RWPE2 (cell line): ENCODE data around the gene SIKE1.

ENCODE experiments used
- ATAC-seq: fragments of 200-7000 bp; cut with Tn5 transposase; 3 replicates; pipeline ENCODE4 v1.9.1; 2021; ENCODE audit warnings: low read depth
- DNase-seq: peaks from one replicate; pipeline ENCODE4 v3.0.0-alpha.2; 2020; ENCODE audit warnings: low spot score
- H3K27ac ChIP-seq: fragments of 450-650 bp; 2 replicates; pipeline ENCODE4 v1.5.1; 2017; ENCODE audit warnings: mild to moderate bottlenecking; ENCODE audit not compliant: poor library complexity, severe bottlenecking
- H3K27me3 ChIP-seq: fragments of 250-450 bp; sonication (Bioruptor Pico); 2 replicates; pipeline ENCODE4 v1.5.1; 2021; ENCODE audit warnings: mild to moderate bottlenecking, moderate library complexity; ENCODE audit not compliant: insufficient read depth, poor library complexity, severe bottlenecking
- H3K36me3 ChIP-seq: fragments of 250-450 bp; sonication (Bioruptor Pico); 2 replicates; pipeline ENCODE4 v1.5.1; 2020; ENCODE audit warnings: low read depth, mild to moderate bottlenecking, moderate library complexity
- H3K4me1 ChIP-seq: fragments of 250-450 bp; sonication (Bioruptor Pico); 2 replicates; pipeline ENCODE4 v1.5.1; 2021; ENCODE audit warnings: mild to moderate bottlenecking, moderate library complexity; ENCODE audit not compliant: insufficient read depth, poor library complexity, severe bottlenecking
- H3K4me3 ChIP-seq: fragments of 250-450 bp; sonication (Bioruptor Pico); 2 replicates; pipeline ENCODE4 v1.5.1; 2021; ENCODE audit warnings: mild to moderate bottlenecking, moderate library complexity; ENCODE audit not compliant: severe bottlenecking
- H3K9me3 ChIP-seq: fragments of 250-450 bp; sonication (Bioruptor Pico); 2 replicates; pipeline ENCODE4 v1.5.1; 2021; ENCODE audit warnings: mild to moderate bottlenecking, moderate library complexity; ENCODE audit not compliant: severe bottlenecking
- CTCF ChIP-seq: fragments of 450-650 bp; IDR thresholded peaks from one replicate; pipeline ENCODE4 v1.5.1; 2017; ENCODE audit warnings: mild to moderate bottlenecking, moderate library complexity; ENCODE audit not compliant: poor library complexity, severe bottlenecking

The SIKE1 gene

GRCh38 chr1:114723915-114724314 lies 56.6 kb downstream of the SIKE1 start:
- DNase-seq (no peak), ATAC-seq (no peak)
- H3K36me3 ChIP-seq, result peaks cover 100% of the 10 kb centered on the region

GRCh38 chr1:114723457-114723856 lies 57.0 kb downstream of the SIKE1 start:
- H3K4me3 ChIP-seq, result no peak overlapping the region
- no peak for TF ChIP-seq CTCF
- peaks cover 100% of the 10 kb centered on the region for H3K36me3 ChIP-seq
- no peaks in the 10 kb centered on the region for H3K9me3 ChIP-seq
- H3K4me1 ChIP-seq, result no peaks in the 10 kb centered on the region
- no peak for DNase-seq
- no peak for ATAC-seq
- no peak overlapping the region for H3K27ac ChIP-seq
- no peaks in the 10 kb centered on the region for H3K27me3 ChIP-seq

More at GRCh38 chr1:114723915-114724314, 56.6 kb downstream of the SIKE1 start:
- Histone ChIP-seq H3K4me3 (no peak overlapping the region), H3K27me3 (no peaks in the 10 kb centered on the region), H3K4me1 (no peaks in the 10 kb centered on the region), H3K9me3 (no peaks in the 10 kb centered on the region), H3K27ac (no peak overlapping the region)
- no peak for TF ChIP-seq CTCF

- Histone ChIP-seq H3K9me3 (no peaks in the 10 kb centered on the region), H3K27ac (no peak overlapping the region), H3K4me3 (no peak overlapping the region), H3K36me3 (peaks cover 91% of the 10 kb centered on the region), H3K27me3 (no peaks in the 10 kb centered on the region), H3K4me1 (peaks cover 8% of the 10 kb centered on the region)
- TF ChIP-seq CTCF, result no peak
- ATAC-seq, result no peak
- DNase-seq, result no peak
These were observed 60.0 kb downstream of the SIKE1 start for GRCh38 chr1:114720492-114720891.
